GM23248 (cell line): ENCODE data around the gene CREBL2. TPM values are rescaled to one million over a fixed set of nuclear protein-coding genes. Genes with fewer than 3 reads are reported as not detected.
A peak's percentile ranks its signal among the peaks of the same experiment; 100 is the strongest.
"Not testable (repeated sequence)": the region's sequence is repeated elsewhere in the genome, so short reads cannot be mapped to it uniquely, and the experiment has no call there.

Experiments
- DNase-seq: peaks from one replicate; pipeline ENCODE4 v3.0.0-alpha.2; 2015
- H2AFZ ChIP-seq: fragments of 200-600 bp; sonication (generic); 2 replicates; pipeline ENCODE4 v1.6.1; 2016; ENCODE audit warnings: antibody characterized with exemption
- H3F3A ChIP-seq: fragments of 200-600 bp; sonication (generic); 2 replicates; pipeline ENCODE4 v1.6.1; 2016; ENCODE audit warnings: mild to moderate bottlenecking, antibody characterized with exemption, mixed run types; ENCODE audit not compliant: insufficient read depth
- H3K27ac ChIP-seq: fragments of 200-600 bp; sonication (generic); 2 replicates; pipeline ENCODE4 v1.5.1; 2016; ENCODE audit warnings: mild to moderate bottlenecking
- H3K27me3 ChIP-seq: fragments of 200-600 bp; sonication (generic); replicated peaks from 2 replicates; pipeline ENCODE4 v1.6.1; 2016; ENCODE audit warnings: mild to moderate bottlenecking; ENCODE audit not compliant: insufficient read depth
- H3K36me3 ChIP-seq: fragments of 200-600 bp; sonication (generic); 2 replicates; pipeline ENCODE4 v1.6.1; 2016; ENCODE audit warnings: low read depth, mild to moderate bottlenecking
- H3K4me1 ChIP-seq: fragments of 200-600 bp; sonication (generic); 2 replicates; pipeline ENCODE4 v1.6.1; 2016; ENCODE audit warnings: mild to moderate bottlenecking; ENCODE audit not compliant: insufficient read depth
- H3K4me2 ChIP-seq: fragments of 200-600 bp; sonication (generic); one replicate; pipeline ENCODE4 v1.6.1; 2016; ENCODE audit warnings: mild to moderate bottlenecking; ENCODE audit not compliant: unreplicated experiment
- H3K4me3 ChIP-seq: fragments of 200-600 bp; sonication (generic); 2 replicates; pipeline ENCODE4 v1.5.1; 2016; ENCODE audit warnings: mild to moderate bottlenecking
- H3K79me2 ChIP-seq: fragments of 200-600 bp; sonication (generic); 2 replicates; pipeline ENCODE4 v1.6.1; 2016; ENCODE audit warnings: mild to moderate bottlenecking; ENCODE audit not compliant: insufficient read depth
- H3K9ac ChIP-seq: fragments of 200-600 bp; sonication (generic); 2 replicates; pipeline ENCODE4 v1.6.1; 2016; ENCODE audit warnings: mild to moderate bottlenecking
- H3K9me2 ChIP-seq: fragments of 200-600 bp; sonication (generic); 2 replicates; pipeline ENCODE4 v1.6.1; 2016; ENCODE audit warnings: mixed run types, mild to moderate bottlenecking, moderate library complexity; ENCODE audit not compliant: insufficient read depth
- H3K9me3 ChIP-seq: fragments of 200-600 bp; sonication (generic); one replicate; pipeline ENCODE4 v1.6.1; 2017; ENCODE audit warnings: low read depth
- H4K20me1 ChIP-seq: fragments of 200-600 bp; sonication (generic); 2 replicates; pipeline ENCODE4 v1.6.0; 2016; ENCODE audit not compliant: insufficient read depth
- EZH2 ChIP-seq: fragments of 200-600 bp; sonication (generic); IDR thresholded peaks from 2 replicates; pipeline ENCODE4 v1.6.1; 2018; ENCODE audit warnings: antibody characterized with exemption, mild to moderate bottlenecking; ENCODE audit not compliant: insufficient read depth, poor library complexity, severe bottlenecking
- EZH2phosphoT487 ChIP-seq: fragments of 200-600 bp; sonication (generic); IDR thresholded peaks from 2 replicates; pipeline ENCODE4 v1.6.1; 2018; ENCODE audit warnings: antibody characterized with exemption, moderate library complexity, mild to moderate bottlenecking, low read depth; ENCODE audit not compliant: insufficient read depth
- WGBS, 2 experiments: methylation state at CpG; one replicate each; pipeline ENCODE4 v1.1.6; 2015 to 2017; ENCODE audit warnings: low lambda C conversion rate in 2 of 2, low coverage in 1 of 2; ENCODE audit errors: missing lambda C conversion rate in 2 of 2; 5-methylcytosine and 5-hydroxymethylcytosine counted together
- in situ Hi-C: fragments of 300-500 bp; cut with MboI; formaldehyde crosslinking; loops from 2 replicates; pipeline ENCODE4 v1.15.0; 2020
- polyA plus RNA-seq: library from polyadenylated mRNA; unstranded; fragments of >200 nt; fragmentation: Nextera tagmentation; extraction: Ambion mirVana; gene quantifications from 2 replicates; pipeline ENCODE4 v1.2.1, GENCODE V29; 2016
- total RNA-seq: library from RNA; depleted of rRNA; stranded (reverse); fragments of >200 nt; shearing (Covaris generic); gene quantifications from 2 replicates; pipeline ENCODE4 v1.2.3, GENCODE V29; 2014

The CREBL2 gene
- total and polyA plus RNA-seq, 2 experiments from 2014 or later = 23.4 to 38.4 TPM

GRCh38 chr12:12564911-12565310 lies 46.8 kb upstream of the CREBL2 start:
- peaks cover 11% of the 10 kb centered on the region for H3F3A ChIP-seq
- no peak for TF ChIP-seq EZH2
- TF ChIP-seq EZH2phosphoT487 = no peak
- H3K9ac ChIP-seq = no peak overlapping the region
- H3K9me2 ChIP-seq = no peaks in the 10 kb centered on the region
- DNase-seq = no peak
- H3K36me3 ChIP-seq = no peaks in the 10 kb centered on the region
- peaks cover 9% of the 10 kb centered on the region; the same call in 1 of the 2 replicates for H3K4me1 ChIP-seq
- no peaks in the 10 kb centered on the region for H4K20me1 ChIP-seq
- no peaks in the 10 kb centered on the region for H3K9me3 ChIP-seq
- in situ Hi-C loops = no loop called here
- no peak overlapping the region for H3K4me3 ChIP-seq
- H3K79me2 ChIP-seq = peaks cover 10% of the 10 kb centered on the region
- H3K4me2 ChIP-seq = no peak overlapping the region
- no peak overlapping the region for H2AFZ ChIP-seq
- 71 to 84% methylated on average over 1 of the region's 1 CpG for WGBS, 2 experiments
- no peaks in the 10 kb centered on the region for H3K27me3 ChIP-seq
- H3K27ac ChIP-seq = no peak overlapping the region

GRCh38 chr12:12565971-12566370 lies 45.7 kb upstream of the CREBL2 start:
- H3K9me3 ChIP-seq, H3K36me3 ChIP-seq, DNase-seq, H2AFZ ChIP-seq, H3K4me2 ChIP-seq, H3K4me3 ChIP-seq, in situ Hi-C loops, H4K20me1 ChIP-seq, H3K27ac ChIP-seq, H3K4me1 ChIP-seq, H3K9ac ChIP-seq, H3K27me3 ChIP-seq, H3K79me2 ChIP-seq, H3K9me2 ChIP-seq: not testable (repeated sequence)
- WGBS, 2 experiments = 84% methylated on average over 32 of the region's 32 CpGs; no CpG with 5 or more reads in 1 of the 2 experiments
- H3F3A ChIP-seq = peaks cover 11% of the 10 kb centered on the region

GRCh38 chr12:12572659-12573058 lies 39.0 kb upstream of the CREBL2 start:
- H3K4me3 ChIP-seq = no peak overlapping the region
- H3K9me2 ChIP-seq = no peaks in the 10 kb centered on the region
- in situ Hi-C loops = no loop called here
- no peak overlapping the region for H3K9ac ChIP-seq
- no peaks in the 10 kb centered on the region for H3K36me3 ChIP-seq
- 96 to 98% methylated on average over 2 to 3 of the region's 3 CpGs for WGBS, 2 experiments
- H3K27me3 ChIP-seq = no peaks in the 10 kb centered on the region
- H3K79me2 ChIP-seq = no peaks in the 10 kb centered on the region
- no peaks in the 10 kb centered on the region for H4K20me1 ChIP-seq
- TF ChIP-seq EZH2phosphoT487 (no peak), EZH2 (no peak)
- no peaks in the 10 kb centered on the region for H3K9me3 ChIP-seq
- no peak overlapping the region for H3K27ac ChIP-seq
- H3K4me1 ChIP-seq = no peaks in the 10 kb centered on the region
- DNase-seq = no peak
- H3K4me2 ChIP-seq = no peak overlapping the region
- H2AFZ ChIP-seq = no peak overlapping the region
- H3F3A ChIP-seq = no peaks in the 10 kb centered on the region

GRCh38 chr12:12577786-12578185 lies 33.9 kb upstream of the CREBL2 start:
- no peaks in the 10 kb centered on the region for H3K9me2 ChIP-seq
- no peak overlapping the region for H3K4me2 ChIP-seq
- 62% methylated on average over 3 of the region's 3 CpGs for WGBS, 2 experiments
- H3K79me2 ChIP-seq = no peaks in the 10 kb centered on the region
- H4K20me1 ChIP-seq = no peaks in the 10 kb centered on the region
- no peak for TF ChIP-seq EZH2
- no peak for TF ChIP-seq EZH2phosphoT487
- H3K9ac ChIP-seq = no peak overlapping the region
- H3K27me3 ChIP-seq = no peaks in the 10 kb centered on the region
- no peaks in the 10 kb centered on the region for H3F3A ChIP-seq
- DNase-seq = peak; percentile 22
- no peak overlapping the region for H2AFZ ChIP-seq
- in situ Hi-C loops = no loop called here
- H3K36me3 ChIP-seq = no peaks in the 10 kb centered on the region
- no peak overlapping the region for H3K4me3 ChIP-seq
- no peaks in the 10 kb centered on the region for H3K4me1 ChIP-seq
- no peaks in the 10 kb centered on the region for H3K9me3 ChIP-seq
- H3K27ac ChIP-seq = no peak overlapping the region

- H3K36me3 ChIP-seq, H3K4me2 ChIP-seq, H3K9ac ChIP-seq, H3K27me3 ChIP-seq, H3K9me3 ChIP-seq, in situ Hi-C loops, H4K20me1 ChIP-seq, H3F3A ChIP-seq, H3K4me3 ChIP-seq, H3K27ac ChIP-seq, H3K4me1 ChIP-seq, DNase-seq, H3K9me2 ChIP-seq, H3K79me2 ChIP-seq, H2AFZ ChIP-seq: not testable (repeated sequence)
- WGBS, 2 experiments = 14 to 37% methylated on average over 1 of the region's 1 CpG
Observed at GRCh38 chr12:12580716-12581115, 31.0 kb upstream of the CREBL2 start.
